Stomach (tissue), 9 donors: Measurements from ENCODE around the gene TCP11. TPM values are rescaled to one million over a fixed set of nuclear protein-coding genes. Genes with fewer than 3 reads are reported as not detected.

Source experiments
- DNase-seq, 2 donors: peaks; one replicate each; pipeline versions ENCODE4 v3.0.0 to v3.0.0-alpha.2; 2013 to 2019
- H3K27ac ChIP-seq, 5 donors: fragments of 200-600 bp in 4 of 5; sonication (generic) in 4 of 5; one replicate each; pipeline ENCODE4 v1.5.1; 2013 to 2019; ENCODE audit warnings: mild to moderate bottlenecking in 1 of 5, moderate library complexity in 1 of 5
- H3K27me3 ChIP-seq, 3 donors: fragments of 200-600 bp; sonication (generic); one replicate each; pipeline ENCODE4 v1.5.1; 2017 to 2019; ENCODE audit warnings: mixed run types in 1 of 3
- H3K36me3 ChIP-seq, 4 donors: fragments of 200-600 bp; sonication (generic); 1 replicate in 3 of 4; 2 replicates in 1 of 4; pipeline ENCODE4 v1.5.1; 2016 to 2019
- H3K4me1 ChIP-seq, 4 donors: fragments of 200-600 bp; sonication (generic); one replicate each; pipeline ENCODE4 v1.5.1; 2016 to 2019
- H3K4me3 ChIP-seq, 4 donors: fragments of 200-600 bp; sonication (generic) in 3 of 4; one replicate each; pipeline ENCODE4 v1.5.1; 2016 to 2019; ENCODE audit warnings: mild to moderate bottlenecking in 1 of 4
- H3K9me3 ChIP-seq, 4 donors: fragments of 200-600 bp; sonication (generic); one replicate each; pipeline ENCODE4 v1.5.1; 2016 to 2019
- CTCF ChIP-seq, 7 experiments: fragments of 450-650 bp in 4 of 7; fragments of 200-600 bp in 3 of 7; sonication (generic) in 3 of 7; IDR thresholded peaks; one replicate each; pipeline ENCODE4 v1.5.1; 2016 to 2019; ENCODE audit warnings: antibody characterized with exemption in 7 of 7, control low read depth in 2 of 7, mild to moderate bottlenecking in 1 of 7
- EP300 ChIP-seq: sonication (generic); formaldehyde crosslinking; IDR thresholded peaks from one replicate; pipeline ENCODE4 v1.6.1; 2017; ENCODE audit warnings: antibody characterized with exemption
- POLR2A ChIP-seq, 4 donors: fragments of 450-650 bp; IDR thresholded peaks; one replicate each; pipeline ENCODE4 v1.6.1; 2016; ENCODE audit warnings: antibody characterized with exemption in 4 of 4, control low read depth in 2 of 4, mild to moderate bottlenecking in 1 of 4, moderate library complexity in 1 of 4
- POLR2AphosphoS5 ChIP-seq, 3 donors: sonication (generic); formaldehyde crosslinking; IDR thresholded peaks; one replicate each; pipeline ENCODE4 v1.6.1; 2016; ENCODE audit warnings: antibody characterized with exemption in 3 of 3
- WGBS, 5 donors: extraction: QIAGEN DNeasy Blood & Tissue Kit in 3 of 5; methylation state at CpG; one replicate each; pipeline versions ENCODE4 v1.1.5 to v1.1.7; 2013 to 2018; 5-methylcytosine and 5-hydroxymethylcytosine counted together
- intact Hi-C: fragments of 100-400 bp; cut with DNase I; formaldehyde crosslinking; loops from one replicate; pipeline ENCODE4 v1.15.1; 2023; ENCODE audit warnings: low total_unique reads
- polyA plus RNA-seq, 3 donors: library from polyadenylated mRNA; stranded (reverse); fragments of 200-250 nt; gene quantifications; one replicate each; pipeline ENCODE4 v1.2.3, GENCODE V29; 2013
- total RNA-seq, 5 donors: library from RNA; depleted of rRNA; stranded (reverse); fragments of >200 nt; gene quantifications; one replicate each; pipeline versions ENCODE4 v1.1.0 to v1.2.3, GENCODE V29; 2014 to 2016
- donor health status: healthy with polysubstance abuse.
- donor health status: Bipolar disorder and iron deficiency.
- donor health status: healthy.

TCP11 gene
- total and polyA plus RNA-seq, 8 donors: 0.25 to 0.73 TPM; not detected in 6

DNA sequence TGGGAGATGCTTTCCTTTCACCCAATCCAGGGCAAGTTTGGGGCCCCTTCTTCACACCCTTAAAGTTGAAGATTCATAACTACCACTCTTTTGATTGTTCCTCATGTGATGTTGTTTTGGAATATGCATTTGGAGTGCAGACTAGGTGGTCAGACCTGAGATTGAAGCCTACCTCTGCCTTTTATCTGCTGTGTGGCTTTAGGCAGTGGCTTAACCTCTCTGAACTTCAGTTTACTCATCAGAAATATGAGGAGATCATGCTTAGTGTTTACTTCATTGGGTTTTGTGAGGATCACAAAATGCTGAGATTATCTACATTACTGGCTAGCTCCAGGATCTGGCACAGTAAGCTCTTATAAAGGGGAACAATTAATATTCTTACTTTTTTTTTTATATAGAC lies 26.4 kb upstream of the TCP11 start:
- Histone ChIP-seq H3K9me3 (no peaks in the 10 kb centered on the region), H3K4me3 (no peak overlapping the region), H3K36me3 (no peaks in the 10 kb centered on the region), H3K4me1 (peaks cover 20 to 32% (median 30%) of the 10 kb centered on the region in 4 donors), H3K27ac (no peak overlapping the region), H3K27me3 (peaks cover 0 to 3% (median 0%) of the 10 kb centered on the region in 3 donors)
- no peak for DNase-seq
- intact Hi-C loops: no loop called here
- TF ChIP-seq CTCF (IDR thresholded peaks at IDR 0.05): no peak

- peaks cover 0 to 3% (median 0%) of the 10 kb centered on the region in 3 donors for H3K27me3 ChIP-seq
- H3K4me1 ChIP-seq: peaks cover 20 to 42% (median 40%) of the 10 kb centered on the region in 4 donors
- H3K36me3 ChIP-seq: no peaks in the 10 kb centered on the region
- TF ChIP-seq POLR2AphosphoS5 (IDR thresholded peaks at IDR 0.05) (no peak), POLR2A (IDR thresholded peaks at IDR 0.05) (no peak), EP300 (no peak), CTCF (IDR thresholded peaks at IDR 0.05) (no peak)
- peak overlapping the region; percentile 71 to 87 (median 77) for H3K27ac ChIP-seq
- peak; percentile 35 to 70 for DNase-seq
- 17 to 46% (median 42%) methylated on average over 5 of the region's 5 CpGs for WGBS, 5 donors
- no peaks in the 10 kb centered on the region for H3K9me3 ChIP-seq
- intact Hi-C loops: no loop called here
- no peak overlapping the region for H3K4me3 ChIP-seq
Measured at GRCh38 chr6:35166520-35166919, 25.4 kb upstream of the TCP11 start.

GRCh38 chr6:35166116-35166515 lies 25.0 kb upstream of the TCP11 start:
- Histone ChIP-seq H3K4me1 (peaks cover 20 to 45% (median 42%) of the 10 kb centered on the region in 4 donors), H3K27me3 (peaks cover 0 to 3% (median 0%) of the 10 kb centered on the region in 3 donors), H3K36me3 (no peaks in the 10 kb centered on the region), H3K9me3 (no peaks in the 10 kb centered on the region), H3K27ac (peak overlapping the region; percentile 71 to 87 (median 77)), H3K4me3 (no peak overlapping the region)
- intact Hi-C loops: no loop called here
- 62 to 74% (median 66%) methylated on average over 2 of the region's 2 CpGs for WGBS, 5 donors
- TF ChIP-seq EP300 (no peak), POLR2A (IDR thresholded peaks at IDR 0.05) (no peak), CTCF (IDR thresholded peaks at IDR 0.05) (no peak), POLR2AphosphoS5 (IDR thresholded peaks at IDR 0.05) (no peak)
- peak in 1 of 2 donors; percentile 64 for DNase-seq

GRCh38 chr6:35165630-35166071 lies 24.5 kb upstream of the TCP11 start:
- Histone ChIP-seq H3K4me1 (peaks cover 20 to 45% (median 42%) of the 10 kb centered on the region in 4 donors), H3K27me3 (peaks cover 0 to 3% (median 0%) of the 10 kb centered on the region in 3 donors), H3K9me3 (no peaks in the 10 kb centered on the region), H3K27ac (peak overlapping the region; percentile 73 to 87 (median 81)), H3K4me3 (no peak overlapping the region), H3K36me3 (no peaks in the 10 kb centered on the region)
- intact Hi-C loops: no loop called here
- WGBS, 5 donors: 44 to 64% (median 56%) methylated on average over 2 of the region's 2 CpGs
- peak; percentile 58 to 81 for DNase-seq
- TF ChIP-seq POLR2AphosphoS5 (IDR thresholded peaks at IDR 0.05) (peak in 2 of 3 donors; percentile 47 to 64), POLR2A (IDR thresholded peaks at IDR 0.05) (no peak)

DNA sequence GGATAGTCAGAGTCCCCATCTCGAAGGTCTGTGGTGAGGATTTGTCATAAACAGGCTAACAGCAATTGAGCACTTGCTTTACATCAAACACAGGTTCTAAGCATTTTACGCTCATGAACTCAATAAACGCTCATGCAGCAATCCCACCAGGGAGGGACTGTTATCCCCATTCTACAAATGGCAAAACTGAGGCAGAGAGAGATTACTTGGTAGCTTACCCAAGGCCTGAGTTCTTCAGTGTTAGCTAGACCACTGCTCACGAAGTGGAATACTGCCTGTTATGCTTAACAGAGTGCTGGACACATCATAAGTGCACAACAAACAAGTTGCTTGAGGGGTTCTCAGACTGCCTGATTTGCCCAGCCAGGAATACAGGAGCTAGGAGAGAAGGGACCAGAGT lies 23.7 kb upstream of the TCP11 start:
- H3K27ac ChIP-seq: peak overlapping the region; percentile 73 to 87 (median 81)
- TF ChIP-seq EP300 (no peak), POLR2A (IDR thresholded peaks at IDR 0.05) (no peak), POLR2AphosphoS5 (IDR thresholded peaks at IDR 0.05) (no peak), CTCF (IDR thresholded peaks at IDR 0.05) (no peak)

More for the DNA sequence above, 23.7 kb upstream of the TCP11 start:
- DNase-seq: no peak
- Histone ChIP-seq H3K27me3 (peaks cover 0 to 3% (median 0%) of the 10 kb centered on the region in 3 donors), H3K4me3 (no peak overlapping the region), H3K4me1 (peaks cover 20 to 45% (median 42%) of the 10 kb centered on the region in 4 donors), H3K36me3 (no peaks in the 10 kb centered on the region), H3K9me3 (no peaks in the 10 kb centered on the region)
- WGBS, 5 donors: 93 to 96% (median 94%) methylated on average over 4 of the region's 4 CpGs
- intact Hi-C loops: no loop called here
